Vagina (tissue), 2 donors: Measurements from ENCODE around the gene SLC6A4.

Experiments
- POLR2A ChIP-seq, 2 donors: fragments of 450-650 bp; IDR thresholded peaks; one replicate each; pipeline ENCODE4 v1.6.1; 2017; ENCODE audit warnings: antibody characterized with exemption in 2 of 2, mild to moderate bottlenecking in 2 of 2, moderate library complexity in 2 of 2
- TF ChIP-seq, protein P1 (sequence below), 3 experiments: fragments of 450-650 bp in 2 of 3; fragments of 200-600 bp in 1 of 3; sonication (generic) in 1 of 3; IDR thresholded peaks; one replicate each; pipeline ENCODE4 v1.5.1; 2017 to 2019; ENCODE audit warnings: antibody characterized with exemption in 3 of 3, mild to moderate bottlenecking in 2 of 3, moderate library complexity in 2 of 3

DNA sequence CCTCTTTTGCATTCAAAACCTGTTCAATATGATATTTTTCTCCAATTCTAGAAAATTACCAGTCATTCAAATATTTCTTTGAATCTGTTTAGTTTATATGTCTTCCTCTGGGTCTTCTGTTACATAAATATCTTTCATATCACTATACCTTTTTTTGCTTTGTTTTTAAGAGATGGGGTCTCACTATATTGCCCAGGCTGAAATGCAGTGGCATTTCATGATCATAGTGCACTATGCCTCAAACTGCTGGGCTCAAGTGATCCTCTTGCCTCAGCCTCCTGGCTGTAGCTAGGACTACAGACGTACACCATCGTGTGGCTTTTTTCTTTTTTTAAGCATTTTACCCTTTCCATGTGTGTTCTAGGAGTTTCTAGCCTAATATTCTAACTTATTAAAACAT is 80.1 kb downstream of the SLC6A4 start:
- TF ChIP-seq, protein P1, sequence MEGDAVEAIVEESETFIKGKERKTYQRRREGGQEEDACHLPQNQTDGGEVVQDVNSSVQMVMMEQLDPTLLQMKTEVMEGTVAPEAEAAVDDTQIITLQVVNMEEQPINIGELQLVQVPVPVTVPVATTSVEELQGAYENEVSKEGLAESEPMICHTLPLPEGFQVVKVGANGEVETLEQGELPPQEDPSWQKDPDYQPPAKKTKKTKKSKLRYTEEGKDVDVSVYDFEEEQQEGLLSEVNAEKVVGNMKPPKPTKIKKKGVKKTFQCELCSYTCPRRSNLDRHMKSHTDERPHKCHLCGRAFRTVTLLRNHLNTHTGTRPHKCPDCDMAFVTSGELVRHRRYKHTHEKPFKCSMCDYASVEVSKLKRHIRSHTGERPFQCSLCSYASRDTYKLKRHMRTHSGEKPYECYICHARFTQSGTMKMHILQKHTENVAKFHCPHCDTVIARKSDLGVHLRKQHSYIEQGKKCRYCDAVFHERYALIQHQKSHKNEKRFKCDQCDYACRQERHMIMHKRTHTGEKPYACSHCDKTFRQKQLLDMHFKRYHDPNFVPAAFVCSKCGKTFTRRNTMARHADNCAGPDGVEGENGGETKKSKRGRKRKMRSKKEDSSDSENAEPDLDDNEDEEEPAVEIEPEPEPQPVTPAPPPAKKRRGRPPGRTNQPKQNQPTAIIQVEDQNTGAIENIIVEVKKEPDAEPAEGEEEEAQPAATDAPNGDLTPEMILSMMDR (IDR thresholded peaks at IDR 0.05), result no peak
- no peak for TF ChIP-seq POLR2A (IDR thresholded peaks at IDR 0.05)
